ENCODE results near the gene MSL3.

MSL3 gene

DNA sequence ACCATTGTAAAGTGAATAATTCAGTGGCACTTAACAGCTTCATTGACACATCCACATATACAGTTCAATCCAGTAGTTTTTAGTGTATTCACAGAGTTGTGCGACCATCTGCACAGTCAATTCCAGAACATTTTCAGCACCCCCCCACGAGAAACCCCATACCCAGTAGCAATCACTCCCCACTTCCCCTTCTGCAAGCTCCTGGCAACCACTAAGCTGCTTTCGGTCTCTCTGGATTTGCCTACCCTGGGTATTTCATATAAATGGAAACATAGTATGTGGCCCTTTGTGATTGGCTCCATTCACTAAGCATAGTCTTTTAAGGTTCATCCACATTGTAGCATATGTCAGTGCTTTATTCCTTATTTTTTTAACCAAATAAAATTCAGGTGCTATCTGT lies 10.0 kb downstream of the MSL3 start:
- Mint-ChIP-seq H3K4me1 (ENCODE audit: low read depth in 2 of 2) (peaks cover 16 to 34% of the 10 kb centered on the region in 2 donors), H3K27me3 (no peaks in the 10 kb centered on the region), H3K9me3 (no peaks in the 10 kb centered on the region), H3K4me3 (no peak overlapping the region), H3K36me3 (ENCODE audit: insufficient read depth) (peaks cover 63% of the 10 kb centered on the region), H3K27ac (peak overlapping the region; percentile 6 to 80)
- no peak for DNase-seq
- ATAC-seq (replicated peaks), result no peak

DNA sequence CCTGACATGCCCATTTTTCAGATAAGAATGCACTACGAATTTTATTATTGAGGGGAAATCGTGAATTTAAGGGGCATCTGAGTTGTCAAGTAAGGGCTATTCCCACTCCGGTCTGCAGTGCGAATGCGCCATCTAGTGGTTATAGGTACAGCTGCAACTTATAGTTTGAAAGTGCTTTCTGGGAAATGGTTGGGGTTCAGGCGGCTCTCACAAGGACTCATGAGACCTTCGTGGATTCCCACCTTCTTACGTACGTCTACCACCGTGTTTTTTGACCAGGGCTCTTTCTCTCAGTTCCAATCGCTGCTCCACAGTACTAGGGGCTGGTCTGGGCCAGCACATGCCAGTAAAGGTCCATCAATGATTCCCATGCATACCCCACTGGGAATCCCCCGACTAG lies 12.3 kb downstream of the MSL3 start:
- H3K27me3 Mint-ChIP-seq, result no peaks in the 10 kb centered on the region
- H3K27ac Mint-ChIP-seq, result peak overlapping the region in 1 of 2 donors; percentile 69
- no peak overlapping the region for H3K4me3 Mint-ChIP-seq
- ATAC-seq (replicated peaks) (peak; percentile 89), DNase-seq (peak; percentile 27 to 33 (median 30))
- peaks cover 57% of the 10 kb centered on the region for H3K36me3 Mint-ChIP-seq (ENCODE audit: insufficient read depth)
- H3K9me3 Mint-ChIP-seq, result no peaks in the 10 kb centered on the region
- H3K4me1 Mint-ChIP-seq (ENCODE audit: low read depth in 2 of 2), result peaks cover 4 to 15% of the 10 kb centered on the region in 2 donors

DNA sequence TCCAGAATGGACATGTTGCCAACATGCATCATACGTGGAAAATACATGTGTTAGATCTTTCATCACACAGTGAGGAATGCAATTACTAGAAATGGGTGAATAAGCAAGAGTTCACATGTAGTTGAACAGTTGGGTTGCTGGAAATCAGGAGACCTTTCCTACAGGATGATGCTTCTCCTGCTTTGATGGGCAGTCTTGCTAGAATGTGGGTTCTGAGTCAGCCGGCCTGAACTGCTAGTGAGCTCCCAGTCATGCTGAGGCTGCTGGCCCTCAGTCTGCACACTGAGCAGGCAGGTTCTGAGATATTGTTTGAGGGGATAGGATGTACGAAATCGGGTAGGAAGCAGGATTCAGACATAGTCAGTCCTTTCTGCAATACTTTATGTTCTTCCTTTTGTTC lies 20.2 kb downstream of the MSL3 start:
- H3K27ac Mint-ChIP-seq, result no peak overlapping the region
- DNase-seq, result no peak
- H3K4me3 Mint-ChIP-seq, result no peak overlapping the region
- peaks cover 29% of the 10 kb centered on the region for H3K36me3 Mint-ChIP-seq (ENCODE audit: insufficient read depth)
- no peak for ATAC-seq (replicated peaks)
- peaks cover 0 to 5% of the 10 kb centered on the region in 2 donors for H3K4me1 Mint-ChIP-seq (ENCODE audit: low read depth in 2 of 2)
- no peaks in the 10 kb centered on the region for H3K9me3 Mint-ChIP-seq
- no peaks in the 10 kb centered on the region for H3K27me3 Mint-ChIP-seq

DNA sequence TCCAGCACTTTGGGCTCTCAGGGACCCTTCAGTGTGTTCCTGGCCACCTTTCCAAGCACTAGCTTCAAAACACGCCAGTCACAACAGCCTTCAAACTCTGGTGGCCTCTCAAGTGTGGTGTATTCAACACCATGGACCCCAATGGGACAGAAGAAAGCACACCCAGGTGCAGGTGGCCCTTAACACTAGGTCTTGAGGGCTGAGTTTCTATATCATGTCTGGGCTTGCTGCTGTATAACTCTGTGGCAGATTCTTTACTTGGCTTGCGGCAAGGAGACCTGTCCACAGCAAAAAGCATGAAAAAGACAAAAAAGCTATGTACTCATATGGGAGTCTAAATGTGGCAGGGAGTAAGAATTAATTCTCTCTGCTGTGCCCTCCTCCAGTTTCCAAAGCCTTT lies 23.1 kb downstream of the MSL3 start:
- Mint-ChIP-seq H3K4me1 (ENCODE audit: low read depth in 2 of 2) (peaks cover 0 to 2% of the 10 kb centered on the region in 2 donors), H3K27me3 (no peaks in the 10 kb centered on the region), H3K36me3 (ENCODE audit: insufficient read depth) (peaks cover 9% of the 10 kb centered on the region), H3K9me3 (no peaks in the 10 kb centered on the region), H3K4me3 (no peak overlapping the region), H3K27ac (no peak overlapping the region)
- DNase-seq (no peak), ATAC-seq (replicated peaks) (no peak)

DNA sequence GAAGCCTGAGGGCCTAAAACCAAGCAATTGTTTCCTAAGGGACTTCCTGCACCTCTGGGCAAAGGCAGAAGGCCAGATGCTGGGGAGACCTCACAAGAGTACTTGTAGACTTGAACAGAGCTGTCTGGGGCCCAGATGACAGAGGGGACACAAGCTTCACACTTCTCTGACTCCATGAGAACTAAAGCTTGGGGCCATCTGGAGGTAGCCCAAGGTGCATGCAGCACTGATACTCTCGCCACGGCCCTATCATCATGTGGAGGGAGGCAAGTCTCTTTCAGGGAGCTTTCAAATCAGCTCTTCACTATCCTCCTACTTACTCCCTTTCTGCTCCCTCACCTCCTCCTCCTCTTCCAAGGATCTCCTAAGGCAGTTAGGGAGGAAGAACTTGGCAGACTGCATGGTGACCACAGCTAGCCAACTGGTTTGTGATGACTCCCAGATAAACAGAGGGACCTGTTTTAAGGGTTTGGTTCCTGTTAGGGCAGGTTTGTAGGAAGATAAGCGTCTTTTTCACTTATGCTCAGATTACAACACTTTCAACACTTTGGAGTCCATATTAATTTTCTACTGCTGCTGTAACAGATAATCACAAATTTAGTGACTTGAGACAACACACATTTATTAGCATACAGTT lies 23.8 kb downstream of the MSL3 start:
- ATAC-seq (replicated peaks) (no peak), DNase-seq (no peak)
- Mint-ChIP-seq H3K36me3 (ENCODE audit: insufficient read depth) (peaks cover 3% of the 10 kb centered on the region), H3K27ac (no peak overlapping the region), H3K4me3 (no peak overlapping the region), H3K9me3 (no peaks in the 10 kb centered on the region), H3K4me1 (ENCODE audit: low read depth in 2 of 2) (peaks cover 0 to 2% of the 10 kb centered on the region in 2 donors), H3K27me3 (no peaks in the 10 kb centered on the region)

DNA sequence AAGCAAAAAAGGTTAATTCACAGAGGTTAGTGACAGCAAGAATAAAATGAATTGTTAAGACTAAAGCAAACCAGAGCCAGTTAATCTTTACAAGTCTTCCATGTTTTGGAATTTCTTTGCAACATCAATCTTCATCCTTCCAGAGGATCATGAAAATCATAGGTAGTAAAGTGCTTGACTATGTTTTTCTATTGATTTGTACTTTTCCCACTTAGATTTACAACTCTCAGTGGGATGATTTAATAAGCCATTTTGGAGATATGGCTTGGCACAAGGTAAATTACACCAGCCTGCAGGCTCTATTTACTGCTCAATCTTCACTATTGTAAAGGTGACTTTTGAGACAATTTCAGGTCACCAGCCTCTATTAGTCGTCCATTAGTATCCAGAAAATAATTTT lies 26.5 kb downstream of the MSL3 start:
- DNase-seq (no peak), ATAC-seq (replicated peaks) (no peak)
- H3K4me1 Mint-ChIP-seq (ENCODE audit: low read depth in 2 of 2), result peaks cover 0 to 2% of the 10 kb centered on the region in 2 donors
- no peak overlapping the region for H3K4me3 Mint-ChIP-seq
- H3K27ac Mint-ChIP-seq, result no peak overlapping the region
- no peaks in the 10 kb centered on the region for H3K27me3 Mint-ChIP-seq
- no peaks in the 10 kb centered on the region for H3K9me3 Mint-ChIP-seq
- peaks cover 3% of the 10 kb centered on the region for H3K36me3 Mint-ChIP-seq (ENCODE audit: insufficient read depth)

DNA sequence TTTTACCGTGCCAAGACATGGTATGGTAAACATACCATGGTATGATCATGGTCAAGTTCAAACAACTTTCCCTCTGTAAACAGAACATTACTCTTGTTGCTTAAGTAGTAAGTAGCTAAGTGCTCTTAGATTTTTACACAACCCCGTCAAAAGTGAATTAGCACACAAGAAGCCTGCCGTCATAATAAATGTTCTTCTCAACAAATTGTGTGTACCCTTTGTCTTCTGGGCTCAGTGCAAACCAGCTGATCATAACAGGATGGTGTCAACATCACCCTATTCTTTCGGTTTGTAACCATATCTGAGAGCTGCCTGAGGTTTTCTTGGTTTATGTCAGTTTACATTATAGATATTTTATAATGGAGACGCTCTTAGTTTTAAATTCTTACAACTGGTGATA lies 28.8 kb downstream of the MSL3 start:
- Mint-ChIP-seq H3K4me3 (peak overlapping the region; percentile 57 to 70), H3K9me3 (no peaks in the 10 kb centered on the region), H3K27ac (no peak overlapping the region), H3K27me3 (no peaks in the 10 kb centered on the region), H3K4me1 (ENCODE audit: low read depth in 2 of 2) (peaks cover 0 to 2% of the 10 kb centered on the region in 2 donors), H3K36me3 (ENCODE audit: insufficient read depth) (no peaks in the 10 kb centered on the region)
- ATAC-seq (replicated peaks) (peak; percentile 64), DNase-seq (no peak)

DNA sequence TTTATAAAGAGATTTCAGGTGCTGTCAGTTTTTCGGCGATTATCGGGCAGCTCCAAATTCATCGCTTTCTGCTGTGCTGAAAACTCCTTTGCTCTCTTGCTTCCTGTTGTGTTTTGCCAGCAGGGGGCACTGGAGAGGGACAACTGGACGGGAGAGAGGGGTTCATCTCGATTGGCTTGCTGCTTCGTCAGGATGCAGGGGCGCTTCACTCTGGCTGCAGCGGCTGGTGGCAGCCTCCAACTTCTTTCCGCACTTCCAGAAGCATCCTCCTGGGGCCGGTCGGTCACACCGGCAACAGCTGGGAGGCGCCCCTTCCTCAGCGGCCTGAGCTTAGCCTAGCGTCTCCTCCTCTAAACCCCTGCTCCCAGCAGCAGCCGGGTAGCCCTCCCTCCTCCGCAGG lies 29.5 kb downstream of the MSL3 start:
- Mint-ChIP-seq H3K4me3 (peak overlapping the region; percentile 57 to 70), H3K9me3 (no peaks in the 10 kb centered on the region), H3K27ac (no peak overlapping the region), H3K4me1 (ENCODE audit: low read depth in 2 of 2) (peaks cover 2 to 3% of the 10 kb centered on the region in 2 donors), H3K27me3 (no peaks in the 10 kb centered on the region), H3K36me3 (ENCODE audit: insufficient read depth) (no peaks in the 10 kb centered on the region)
- DNase-seq (peak; percentile 48 to 53 (median 52)), ATAC-seq (replicated peaks) (peak; percentile 77)

DNA sequence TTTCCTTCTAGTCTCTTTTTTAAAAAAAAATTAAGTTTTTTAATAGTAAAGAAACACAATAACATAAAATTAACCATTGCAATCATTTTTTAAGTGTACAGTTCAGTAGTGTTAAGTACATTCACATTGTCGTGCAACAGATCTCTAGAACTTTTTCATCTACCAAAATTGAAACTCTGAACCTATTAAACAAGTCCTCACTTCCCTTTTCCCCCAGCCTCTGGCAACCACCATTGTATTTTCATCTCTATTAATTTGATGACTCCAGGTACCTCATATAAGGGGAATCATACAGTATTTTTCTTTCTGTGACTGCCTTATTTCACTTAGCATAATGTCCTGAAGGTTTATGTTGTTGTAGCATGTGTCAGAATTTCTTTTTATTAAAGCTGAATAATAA lies 31.8 kb downstream of the MSL3 start:
- Mint-ChIP-seq H3K36me3 (ENCODE audit: insufficient read depth) (peaks cover 3% of the 10 kb centered on the region), H3K4me1 (ENCODE audit: low read depth in 2 of 2) (peaks cover 7 to 16% of the 10 kb centered on the region in 2 donors), H3K27ac (no peak overlapping the region), H3K9me3 (no peaks in the 10 kb centered on the region), H3K4me3 (no peak overlapping the region), H3K27me3 (no peaks in the 10 kb centered on the region)
- DNase-seq, result no peak
- no peak for ATAC-seq (replicated peaks)

DNA sequence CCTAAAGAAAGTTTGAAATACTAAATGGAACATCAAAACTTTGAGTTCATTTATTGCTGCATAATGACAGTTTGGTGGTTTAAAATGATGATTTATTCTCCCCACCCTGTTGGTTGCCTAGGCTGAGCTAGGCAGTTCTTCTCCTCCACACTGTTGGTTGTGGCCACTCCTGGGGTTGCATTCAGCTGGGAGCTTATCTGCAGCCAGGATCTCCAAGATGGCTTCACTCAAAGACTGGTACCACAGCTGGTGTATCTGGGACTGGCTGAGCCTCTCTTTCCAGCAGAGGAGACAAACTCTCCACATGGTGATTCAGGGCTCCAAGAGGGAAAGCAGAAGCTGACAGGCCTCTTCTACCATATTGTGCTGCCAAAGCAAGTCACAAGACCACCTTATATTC lies 33.1 kb downstream of the MSL3 start:
- Mint-ChIP-seq H3K36me3 (ENCODE audit: insufficient read depth) (peaks cover 3% of the 10 kb centered on the region), H3K27me3 (no peaks in the 10 kb centered on the region), H3K4me1 (ENCODE audit: low read depth in 2 of 2) (peaks cover 7 to 16% of the 10 kb centered on the region in 2 donors), H3K9me3 (no peaks in the 10 kb centered on the region), H3K4me3 (no peak overlapping the region), H3K27ac (peak overlapping the region in 1 of 2 donors; percentile 41)
- ATAC-seq (replicated peaks) (no peak), DNase-seq (no peak)

DNA sequence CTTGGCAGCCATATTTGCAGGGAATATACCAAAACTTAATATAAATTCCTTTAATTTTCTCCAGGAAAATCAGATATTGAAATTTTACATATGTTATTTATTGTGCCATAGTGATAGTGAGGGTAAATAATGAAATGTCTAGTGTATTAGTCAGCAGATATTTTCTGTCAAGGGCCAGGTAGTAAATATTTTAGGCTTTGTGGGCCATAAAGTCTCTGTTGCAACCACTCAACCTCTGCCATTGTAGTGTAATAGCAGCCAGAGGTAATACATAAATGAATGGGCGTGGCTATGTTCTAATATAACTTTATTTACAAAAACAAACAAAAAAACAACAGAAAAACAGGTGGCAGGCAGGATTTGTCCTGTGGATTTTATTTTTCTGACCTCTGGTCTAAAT lies 33.5 kb downstream of the MSL3 start:
- H3K4me3 Mint-ChIP-seq, result no peak overlapping the region
- H3K27ac Mint-ChIP-seq, result no peak overlapping the region
- DNase-seq (no peak), ATAC-seq (replicated peaks) (no peak)
- H3K4me1 Mint-ChIP-seq (ENCODE audit: low read depth in 2 of 2), result peaks cover 7 to 16% of the 10 kb centered on the region in 2 donors
- H3K9me3 Mint-ChIP-seq, result no peaks in the 10 kb centered on the region
- peaks cover 3% of the 10 kb centered on the region for H3K36me3 Mint-ChIP-seq (ENCODE audit: insufficient read depth)
- H3K27me3 Mint-ChIP-seq, result no peaks in the 10 kb centered on the region

DNA sequence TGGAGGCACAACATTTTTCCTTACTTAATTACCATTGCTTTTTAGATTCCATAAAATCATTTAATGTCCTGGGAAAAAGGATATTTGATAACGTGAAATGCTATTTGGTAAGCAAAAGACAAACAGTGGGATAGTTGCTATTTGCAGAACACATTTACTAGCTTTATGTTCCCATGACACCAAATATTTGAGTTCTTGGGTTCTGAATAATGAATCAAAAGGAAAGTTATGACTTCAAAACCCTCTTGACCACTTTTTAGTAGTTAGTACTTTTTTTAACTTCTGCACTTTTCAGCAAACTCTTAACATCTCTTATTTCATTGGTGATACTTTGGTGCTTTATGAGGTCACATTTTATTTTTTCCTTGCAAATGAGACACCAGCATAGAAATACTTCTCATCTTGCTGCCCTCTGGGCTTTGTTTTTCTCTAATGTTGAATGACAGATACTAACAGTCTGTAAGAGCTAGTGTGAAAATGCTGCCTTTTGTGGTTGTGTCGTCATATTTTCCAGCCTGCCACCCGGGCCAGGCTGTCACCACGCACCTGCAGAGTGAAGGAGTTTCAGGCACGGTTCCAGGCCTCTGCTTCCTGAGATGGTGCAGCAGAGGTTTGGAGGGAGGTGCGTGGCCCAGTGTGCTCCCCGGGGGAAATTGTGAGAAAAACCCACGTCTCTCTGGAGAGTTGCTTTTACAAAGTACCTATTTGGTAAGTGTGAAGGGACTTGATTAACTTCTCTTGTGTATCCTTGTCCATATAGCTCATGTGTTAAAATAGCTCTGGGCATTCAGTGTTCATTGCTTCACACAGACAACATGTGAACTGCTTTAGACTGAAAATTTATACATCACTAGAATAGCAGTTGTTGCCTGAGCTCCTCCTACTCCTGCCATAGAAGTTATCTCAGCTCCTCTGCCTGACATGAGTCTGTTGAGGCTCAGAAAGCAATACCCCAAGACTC lies 34.7 kb downstream of the MSL3 start:
- no peaks in the 10 kb centered on the region for H3K27me3 Mint-ChIP-seq
- H3K4me3 Mint-ChIP-seq, result peak overlapping the region; percentile 43 to 50
- no peaks in the 10 kb centered on the region for H3K9me3 Mint-ChIP-seq
- ATAC-seq (replicated peaks), result peak; percentile 89
- DNase-seq, result peak; percentile 27 to 33 (median 28)
- H3K4me1 Mint-ChIP-seq (ENCODE audit: low read depth in 2 of 2), result peaks cover 7 to 16% of the 10 kb centered on the region in 2 donors
- peak overlapping the region; percentile 87 to 93 for H3K27ac Mint-ChIP-seq
- peaks cover 3% of the 10 kb centered on the region for H3K36me3 Mint-ChIP-seq (ENCODE audit: insufficient read depth)

DNA sequence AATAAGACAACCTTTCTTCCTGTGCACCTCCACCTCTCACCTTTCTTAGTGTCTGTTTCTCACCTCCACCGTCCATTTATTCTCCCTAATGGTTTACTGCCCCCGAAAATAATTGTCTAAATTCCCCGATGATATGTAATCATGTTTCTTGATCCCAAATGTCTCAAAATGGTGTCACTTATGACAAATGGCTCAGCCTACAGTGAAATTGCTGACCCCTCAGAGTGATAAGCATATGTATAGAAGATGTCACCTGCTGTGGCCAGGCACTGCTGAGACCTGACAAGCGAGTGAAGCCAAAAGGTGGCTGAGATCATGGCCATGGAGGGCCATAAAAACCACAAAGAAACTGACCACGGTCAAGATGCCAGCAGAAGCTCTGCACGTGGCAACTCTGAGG lies 35.7 kb downstream of the MSL3 start:
- Mint-ChIP-seq H3K27me3 (no peaks in the 10 kb centered on the region), H3K9me3 (no peaks in the 10 kb centered on the region), H3K4me1 (ENCODE audit: low read depth in 2 of 2) (peaks cover 7 to 16% of the 10 kb centered on the region in 2 donors), H3K36me3 (ENCODE audit: insufficient read depth) (peaks cover 3% of the 10 kb centered on the region), H3K4me3 (peak overlapping the region in 1 of 2 donors; percentile 27), H3K27ac (peak overlapping the region; percentile 87 to 93)
- no peak for DNase-seq
- no peak for ATAC-seq (replicated peaks)

DNA sequence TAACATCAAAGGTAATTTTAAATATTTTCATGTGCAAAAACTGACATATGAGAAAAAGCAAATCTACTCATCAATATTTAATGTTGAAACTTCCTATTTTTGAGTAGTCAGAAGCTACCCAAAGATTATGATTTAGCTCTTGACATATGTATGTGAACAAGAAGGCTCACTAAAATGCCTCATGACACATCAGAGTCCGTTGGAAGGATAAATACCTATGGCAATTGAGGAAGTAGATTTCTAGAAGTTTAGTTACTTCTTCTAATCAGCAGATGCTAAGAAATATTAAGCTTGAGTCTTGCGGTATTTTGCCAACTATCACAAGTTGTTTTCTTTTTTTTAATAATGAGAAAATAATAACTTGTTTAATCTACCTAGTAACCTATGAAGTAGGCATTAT lies 55.3 kb downstream of the MSL3 start:
- Mint-ChIP-seq H3K27me3 (peaks cover 0 to 6% of the 10 kb centered on the region in 2 donors), H3K4me3 (no peak overlapping the region), H3K4me1 (ENCODE audit: low read depth in 2 of 2) (no peaks in the 10 kb centered on the region), H3K36me3 (ENCODE audit: insufficient read depth) (no peaks in the 10 kb centered on the region), H3K9me3 (no peaks in the 10 kb centered on the region), H3K27ac (no peak overlapping the region)
- ATAC-seq (replicated peaks) (no peak), DNase-seq (no peak)

All from effector memory CD8-positive, alpha-beta T cell (primary cell).